HG03378 (cell line): Measurements from ENCODE around the gene SPRY4.
"Not testable (repeated sequence)": the region's sequence is repeated elsewhere in the genome, so short reads cannot be mapped to it uniquely, and the experiment has no call there.

Experiments
- ATAC-seq: cut with Tn5 transposase; IDR thresholded peaks from one replicate; pipeline ENCODE4 v1.9.1; 2021; ENCODE audit warnings: mild to moderate bottlenecking, moderate library complexity; ENCODE audit not compliant: unreplicated experiment

Gene SPRY4

DNA sequence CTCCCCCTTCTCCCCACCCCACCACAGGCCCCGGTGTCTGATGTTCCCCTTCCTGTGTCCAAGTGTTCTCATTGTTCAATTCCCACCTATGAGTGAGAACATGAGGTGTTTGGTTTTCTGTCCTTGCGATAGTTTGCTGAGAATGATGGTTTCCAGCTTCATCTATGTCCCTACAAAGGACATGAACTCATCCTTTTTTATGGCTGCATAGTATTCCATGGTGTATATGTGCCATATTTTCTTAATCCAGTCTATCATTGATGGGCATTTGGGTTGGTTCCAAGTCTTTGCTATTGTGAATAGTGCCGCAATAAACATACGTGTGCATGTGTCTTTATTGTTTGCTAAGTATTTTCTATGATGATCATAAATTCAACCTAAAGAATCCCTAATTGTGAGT lies 60.7 kb downstream of the SPRY4 start:
- ATAC-seq, result not testable (repeated sequence)

DNA sequence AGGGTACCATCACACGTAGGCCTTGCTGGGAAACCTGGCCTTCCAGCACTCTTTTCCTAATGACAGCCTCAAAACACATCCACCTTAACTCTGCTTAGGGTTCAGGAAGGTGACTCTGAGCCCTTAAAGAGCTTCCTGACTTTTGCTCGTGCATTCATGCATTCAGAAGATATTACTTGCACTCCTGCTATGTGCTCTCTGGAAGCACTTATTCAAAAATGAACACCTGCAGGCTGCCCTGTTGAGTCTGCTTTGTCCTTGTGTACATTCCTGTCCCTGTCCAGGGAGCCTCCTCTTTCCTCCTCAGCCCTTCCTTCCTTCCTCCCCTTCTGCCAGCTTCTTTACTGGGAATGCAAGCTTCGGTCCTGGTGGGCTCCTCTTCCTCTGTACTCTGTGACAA lies 61.5 kb downstream of the SPRY4 start:
- no peak for ATAC-seq

DNA sequence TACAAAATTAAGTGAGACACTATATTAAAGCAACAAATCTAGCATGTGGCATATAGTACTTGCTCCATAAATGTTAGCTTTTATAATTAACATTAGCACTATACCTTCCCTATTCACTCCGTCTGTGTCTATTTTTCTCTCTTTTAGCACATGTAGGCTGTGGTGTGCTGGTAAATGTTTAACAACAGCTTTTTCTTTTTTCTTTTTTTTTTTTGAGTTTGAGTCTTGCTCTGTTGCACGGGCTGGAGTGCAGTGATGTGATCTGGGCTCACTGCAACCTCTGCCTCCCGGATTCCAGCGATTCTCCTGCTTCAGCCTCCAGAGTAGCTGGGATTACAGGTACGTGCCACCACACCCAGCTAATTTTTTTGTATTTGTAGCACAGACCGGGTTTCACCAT lies 62.1 kb downstream of the SPRY4 start:
- ATAC-seq, result no peak
